HG03196 (cell line): ENCODE data around the gene SCN2B.

ENCODE experiments used
- ATAC-seq: cut with Tn5 transposase; IDR thresholded peaks from one replicate; pipeline ENCODE4 v1.9.1; 2021; ENCODE audit not compliant: unreplicated experiment

SCN2B gene

GRCh38 chr11:118135796-118136165 lies 40.7 kb downstream of the SCN2B start:
- no peak for ATAC-seq

GRCh38 chr11:118135051-118135795 lies 41.2 kb downstream of the SCN2B start:
- no peak for ATAC-seq

GRCh38 chr11:118133816-118134215 lies 42.6 kb downstream of the SCN2B start:
- no peak for ATAC-seq

- ATAC-seq, result no peak
These were observed 43.9 kb downstream of the SCN2B start for GRCh38 chr11:118132385-118133151.

- ATAC-seq, result no peak
These were observed 46.8 kb downstream of the SCN2B start for GRCh38 chr11:118129471-118130172.

- no peak for ATAC-seq
These were observed 47.5 kb downstream of the SCN2B start for GRCh38 chr11:118128721-118129470.

- ATAC-seq, result no peak
These were observed 48.1 kb downstream of the SCN2B start for GRCh38 chr11:118128310-118128709.

GRCh38 chr11:118126082-118126838 lies 50.2 kb downstream of the SCN2B start:
- no peak for ATAC-seq

- ATAC-seq, result no peak
These were observed 51.4 kb downstream of the SCN2B start for GRCh38 chr11:118124929-118125535.

GRCh38 chr11:118120793-118121192 lies 55.6 kb downstream of the SCN2B start:
- ATAC-seq, result no peak

GRCh38 chr11:118117790-118118601 lies 58.4 kb downstream of the SCN2B start:
- ATAC-seq, result peak; percentile 70

- no peak for ATAC-seq
These were observed 61.4 kb downstream of the SCN2B start for GRCh38 chr11:118115048-118115447.

- ATAC-seq, result no peak
These were observed 62.2 kb downstream of the SCN2B start for GRCh38 chr11:118114266-118114665.

- ATAC-seq, result no peak
These were observed 63.6 kb downstream of the SCN2B start for GRCh38 chr11:118112711-118113430.
